ENCODE results near the gene POLR1H.

The POLR1H gene

GRCh38 chr6:30111266-30111856, 50.3 kb downstream of the POLR1H start:
- H3K27ac Mint-ChIP-seq = no peak overlapping the region
- no peaks in the 10 kb centered on the region for H3K9me3 Mint-ChIP-seq
- H3K4me3 Mint-ChIP-seq = no peak overlapping the region
- no peak for TF ChIP-seq CTCF (IDR thresholded peaks at IDR 0.05; ENCODE audit: unreplicated experiment in 3 of 3)
- H3K36me3 Mint-ChIP-seq (ENCODE audit: low read depth) = no peaks in the 10 kb centered on the region
- H3K27me3 Mint-ChIP-seq (ENCODE audit: low read depth) = peaks cover 83% of the 10 kb centered on the region
- no peaks in the 10 kb centered on the region for H3K4me1 Mint-ChIP-seq

GRCh38 chr6:30112402-30112994, 51.4 kb downstream of the POLR1H start:
- H3K36me3 Mint-ChIP-seq (ENCODE audit: low read depth) = no peaks in the 10 kb centered on the region
- no peak overlapping the region for H3K4me3 Mint-ChIP-seq

GRCh38 chr6:30113003-30113759, 52.1 kb downstream of the POLR1H start, which contains the start of gene TRIM31:
TRIM31 (minus strand) TSS chr6:30113090; CDS start chr6:30112805, 285 bp downstream.
- Mint-ChIP-seq H3K27ac (no peak within 1 kb of the TSS), H3K4me3 (no peak within 1 kb of the TSS), H3K27me3 (ENCODE audit: low read depth) (peaks cover 72% of the 10 kb centered on the region), H3K4me1 (no peaks in the 10 kb centered on the region), H3K9me3 (no peaks in the 10 kb centered on the region), H3K36me3 (ENCODE audit: low read depth) (no peaks in the 10 kb centered on the region)
- TF ChIP-seq CTCF (IDR thresholded peaks at IDR 0.05; ENCODE audit: unreplicated experiment in 3 of 3) = no peak

More at GRCh38 chr6:30112402-30112994, 51.4 kb downstream of the POLR1H start:
- H3K4me1 Mint-ChIP-seq = no peaks in the 10 kb centered on the region
- TF ChIP-seq CTCF (IDR thresholded peaks at IDR 0.05; ENCODE audit: unreplicated experiment in 3 of 3) = no peak
- no peaks in the 10 kb centered on the region for H3K9me3 Mint-ChIP-seq
- H3K27me3 Mint-ChIP-seq (ENCODE audit: low read depth) = peaks cover 75% of the 10 kb centered on the region
- no peak overlapping the region for H3K27ac Mint-ChIP-seq

- no peaks in the 10 kb centered on the region for H3K9me3 Mint-ChIP-seq
Observed at GRCh38 chr6:30113841-30114240, 52.8 kb downstream of the POLR1H start.

More at GRCh38 chr6:30113841-30114240, 52.8 kb downstream of the POLR1H start:
- Mint-ChIP-seq H3K4me1 (no peaks in the 10 kb centered on the region), H3K4me3 (no peak overlapping the region), H3K27ac (no peak overlapping the region), H3K27me3 (ENCODE audit: low read depth) (peaks cover 68% of the 10 kb centered on the region), H3K36me3 (ENCODE audit: low read depth) (no peaks in the 10 kb centered on the region)
- no peak for TF ChIP-seq CTCF (IDR thresholded peaks at IDR 0.05; ENCODE audit: unreplicated experiment in 3 of 3)

Data from nephron (organoid).